ENCODE results near the gene SHOX.

Gene SHOX

DNA sequence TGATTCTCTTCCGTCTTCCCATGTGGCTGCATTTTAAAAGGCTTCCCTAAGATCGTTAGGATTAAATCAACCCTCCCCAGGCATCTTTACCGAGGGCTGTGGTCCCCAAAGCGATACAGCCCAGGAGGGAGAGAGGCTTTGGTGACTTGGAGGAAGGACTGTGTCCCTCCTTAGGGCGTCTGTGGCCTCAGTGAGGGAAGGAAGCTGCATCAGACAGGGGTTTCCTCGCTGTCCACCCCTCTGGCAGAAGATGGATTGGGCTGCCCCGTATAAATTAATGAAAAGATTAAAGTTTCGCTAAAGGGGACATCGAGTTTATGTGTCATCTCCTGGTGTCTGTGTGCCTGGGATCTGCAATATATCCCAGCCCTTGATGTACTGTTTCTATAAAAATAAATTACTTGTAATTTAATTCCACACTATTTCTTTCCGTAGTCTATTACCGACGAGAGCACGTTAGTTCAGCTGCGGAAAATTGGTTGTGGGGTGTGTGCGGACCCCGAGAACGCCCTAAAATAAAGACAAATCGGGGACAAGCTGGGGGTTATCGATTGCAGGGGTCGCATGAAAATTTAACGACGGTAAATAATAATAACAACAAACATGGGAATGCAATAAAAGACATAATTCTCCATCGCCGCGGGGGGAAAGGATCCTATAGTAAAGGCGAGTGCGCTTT lies 6.5 kb downstream of the SHOX start:
- Histone ChIP-seq H3K4me1 (ENCODE audit: control insufficient read depth, insufficient read depth, low read depth, low read length) (no peaks in the 10 kb centered on the region), H3K23ac (ENCODE audit: low read length in 2 of 2) (no peak overlapping the region), H3K4me3 (ENCODE audit: insufficient read depth in 1 of 2, low read depth in 1 of 2, low read length in 2 of 2) (no peak overlapping the region), H3K18ac (ENCODE audit: low read depth in 1 of 2, low read length in 2 of 2) (no peak overlapping the region), H4K91ac (ENCODE audit: low read length) (no peak overlapping the region), H2BK120ac (ENCODE audit: low read depth, low read length) (no peak overlapping the region), H3K4ac (ENCODE audit: low read depth in 1 of 2, low read length in 2 of 2) (no peak overlapping the region), H2BK15ac (ENCODE audit: low read depth, poor library complexity, severe bottlenecking) (no peak overlapping the region), H3K9me3 (ENCODE audit: control insufficient read depth, low read length) (no peaks in the 10 kb centered on the region), H3K14ac (ENCODE audit: low read length in 2 of 2) (no peak overlapping the region), H4K8ac (ENCODE audit: low read length) (no peak overlapping the region), H2AK5ac (ENCODE audit: low read length, severe bottlenecking) (no peak overlapping the region), H3K27me3 (ENCODE audit: control insufficient read depth in 1 of 2, insufficient read depth in 1 of 2, low read length in 2 of 2) (peaks cover 73 to 87% of the 10 kb centered on the region in 2 experiments), H2AFZ (ENCODE audit: low read depth, low read length) (no peak overlapping the region), H2BK5ac (ENCODE audit: low read depth, low read length, poor library complexity, severe bottlenecking) (no peak overlapping the region), H3K79me1 (replicated peaks; ENCODE audit: low read length, poor library complexity, severe bottlenecking) (no peaks in the 10 kb centered on the region), H3K4me2 (ENCODE audit: low read length, poor library complexity, severe bottlenecking) (no peak overlapping the region), H3K27ac (ENCODE audit: low read length, poor library complexity, severe bottlenecking) (no peak overlapping the region), H3K9ac (ENCODE audit: low read length) (no peak overlapping the region), H2BK12ac (ENCODE audit: low read length in 2 of 2) (no peak overlapping the region), H3K36me3 (ENCODE audit: control insufficient read depth in 1 of 2, insufficient read depth in 2 of 2, low read depth in 1 of 2, low read length in 2 of 2) (no peaks in the 10 kb centered on the region)
- DNase-seq: no peak
- 3% methylated on average over 17 of the region's 27 CpGs for WGBS

- Histone ChIP-seq H3K79me1 (replicated peaks; ENCODE audit: low read length, poor library complexity, severe bottlenecking) (no peaks in the 10 kb centered on the region), H3K27ac (ENCODE audit: low read length, poor library complexity, severe bottlenecking) (no peak overlapping the region), H3K4me3 (ENCODE audit: insufficient read depth in 1 of 2, low read depth in 1 of 2, low read length in 2 of 2) (no peak overlapping the region), H2BK15ac (ENCODE audit: low read depth, poor library complexity, severe bottlenecking) (no peak overlapping the region), H3K4ac (ENCODE audit: low read depth in 1 of 2, low read length in 2 of 2) (no peak overlapping the region), H4K91ac (ENCODE audit: low read length) (no peak overlapping the region), H3K9me3 (ENCODE audit: control insufficient read depth, low read length) (no peaks in the 10 kb centered on the region), H3K36me3 (ENCODE audit: control insufficient read depth in 1 of 2, insufficient read depth in 2 of 2, low read depth in 1 of 2, low read length in 2 of 2) (no peaks in the 10 kb centered on the region), H3K14ac (ENCODE audit: low read length in 2 of 2) (no peak overlapping the region), H3K18ac (ENCODE audit: low read depth in 1 of 2, low read length in 2 of 2) (no peak overlapping the region), H3K23ac (ENCODE audit: low read length in 2 of 2) (no peak overlapping the region), H2AK5ac (ENCODE audit: low read length, severe bottlenecking) (no peak overlapping the region), H2BK12ac (ENCODE audit: low read length in 2 of 2) (no peak overlapping the region), H2BK120ac (ENCODE audit: low read depth, low read length) (no peak overlapping the region), H2BK5ac (ENCODE audit: low read depth, low read length, poor library complexity, severe bottlenecking) (no peak overlapping the region), H2AFZ (ENCODE audit: low read depth, low read length) (no peak overlapping the region), H3K4me2 (ENCODE audit: low read length, poor library complexity, severe bottlenecking) (no peak overlapping the region), H3K9ac (ENCODE audit: low read length) (no peak overlapping the region), H4K8ac (ENCODE audit: low read length) (no peak overlapping the region), H3K4me1 (ENCODE audit: control insufficient read depth, insufficient read depth, low read depth, low read length) (no peaks in the 10 kb centered on the region), H3K27me3 (ENCODE audit: control insufficient read depth in 1 of 2, insufficient read depth in 1 of 2, low read length in 2 of 2) (peaks cover 65 to 84% of the 10 kb centered on the region in 2 experiments)
- 5% methylated on average over 27 of the region's 29 CpGs for WGBS
- no peak for DNase-seq
These were observed 7.3 kb downstream of the SHOX start for GRCh38 chrX:637660-638481.

GRCh38 chrX:638482-639131 lies 8.0 kb downstream of the SHOX start:
- H2AK5ac ChIP-seq (ENCODE audit: low read length, severe bottlenecking): no peak overlapping the region
- H3K4me1 ChIP-seq (ENCODE audit: control insufficient read depth, insufficient read depth, low read depth, low read length): no peaks in the 10 kb centered on the region
- peaks cover 58 to 78% of the 10 kb centered on the region in 2 experiments for H3K27me3 ChIP-seq (ENCODE audit: control insufficient read depth in 1 of 2, insufficient read depth in 1 of 2, low read length in 2 of 2)
- H4K91ac ChIP-seq (ENCODE audit: low read length): no peak overlapping the region
- H2AFZ ChIP-seq (ENCODE audit: low read depth, low read length): no peak overlapping the region
- no peaks in the 10 kb centered on the region for H3K36me3 ChIP-seq (ENCODE audit: control insufficient read depth in 1 of 2, insufficient read depth in 2 of 2, low read depth in 1 of 2, low read length in 2 of 2)
- H3K79me1 ChIP-seq (replicated peaks; ENCODE audit: low read length, poor library complexity, severe bottlenecking): no peaks in the 10 kb centered on the region
- no peak overlapping the region for H3K14ac ChIP-seq (ENCODE audit: low read length in 2 of 2)
- H3K4ac ChIP-seq (ENCODE audit: low read depth in 1 of 2, low read length in 2 of 2): no peak overlapping the region
- no peak overlapping the region for H2BK12ac ChIP-seq (ENCODE audit: low read length in 2 of 2)
- no peaks in the 10 kb centered on the region for H3K9me3 ChIP-seq (ENCODE audit: control insufficient read depth, low read length)
- H4K8ac ChIP-seq (ENCODE audit: low read length): no peak overlapping the region
- no peak for DNase-seq
- H3K9ac ChIP-seq (ENCODE audit: low read length): no peak overlapping the region
- H2BK15ac ChIP-seq (ENCODE audit: low read depth, poor library complexity, severe bottlenecking): no peak overlapping the region
- H3K4me3 ChIP-seq (ENCODE audit: insufficient read depth in 1 of 2, low read depth in 1 of 2, low read length in 2 of 2): no peak overlapping the region
- no peak overlapping the region for H3K23ac ChIP-seq (ENCODE audit: low read length in 2 of 2)
- H3K4me2 ChIP-seq (ENCODE audit: low read length, poor library complexity, severe bottlenecking): no peak overlapping the region
- no peak overlapping the region for H3K18ac ChIP-seq (ENCODE audit: low read depth in 1 of 2, low read length in 2 of 2)
- no peak overlapping the region for H2BK5ac ChIP-seq (ENCODE audit: low read depth, low read length, poor library complexity, severe bottlenecking)
- WGBS: 4% methylated on average over 17 of the region's 18 CpGs
- no peak overlapping the region for H3K27ac ChIP-seq (ENCODE audit: low read length, poor library complexity, severe bottlenecking)
- H2BK120ac ChIP-seq (ENCODE audit: low read depth, low read length): no peak overlapping the region

DNA sequence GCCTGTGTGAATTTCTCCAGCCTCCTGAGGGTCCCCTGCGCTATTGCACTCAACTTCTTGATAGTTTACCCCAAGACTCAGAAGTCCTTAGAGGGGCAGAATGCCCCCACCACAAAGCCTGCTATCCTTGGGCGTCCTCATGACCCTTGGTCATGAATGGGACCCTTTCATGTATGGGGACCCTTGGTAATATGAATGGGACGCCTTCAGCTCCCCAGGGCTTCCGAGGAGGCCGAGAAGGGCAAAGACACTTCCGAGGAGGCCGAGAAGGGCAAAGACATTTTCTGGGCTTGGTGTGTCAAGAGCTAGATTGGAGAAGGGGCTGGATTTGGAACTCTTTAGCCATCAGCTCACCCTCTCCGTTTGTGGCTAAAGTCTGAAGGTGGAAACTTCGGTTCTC lies 8.6 kb downstream of the SHOX start:
- H2BK120ac ChIP-seq (ENCODE audit: low read depth, low read length): no peak overlapping the region
- no peaks in the 10 kb centered on the region for H3K9me3 ChIP-seq (ENCODE audit: control insufficient read depth, low read length)
- no peak overlapping the region for H2BK12ac ChIP-seq (ENCODE audit: low read length in 2 of 2)
- H3K4me2 ChIP-seq (ENCODE audit: low read length, poor library complexity, severe bottlenecking): no peak overlapping the region
- no peak for DNase-seq
- H3K79me1 ChIP-seq (replicated peaks; ENCODE audit: low read length, poor library complexity, severe bottlenecking): no peaks in the 10 kb centered on the region
- H3K27ac ChIP-seq (ENCODE audit: low read length, poor library complexity, severe bottlenecking): no peak overlapping the region
- no peak overlapping the region for H2BK15ac ChIP-seq (ENCODE audit: low read depth, poor library complexity, severe bottlenecking)
- no peak overlapping the region for H4K8ac ChIP-seq (ENCODE audit: low read length)
- H2AK5ac ChIP-seq (ENCODE audit: low read length, severe bottlenecking): no peak overlapping the region
- no peak overlapping the region for H3K4ac ChIP-seq (ENCODE audit: low read depth in 1 of 2, low read length in 2 of 2)
- no peak overlapping the region for H2AFZ ChIP-seq (ENCODE audit: low read depth, low read length)
- no peak overlapping the region for H2BK5ac ChIP-seq (ENCODE audit: low read depth, low read length, poor library complexity, severe bottlenecking)
- H3K18ac ChIP-seq (ENCODE audit: low read depth in 1 of 2, low read length in 2 of 2): no peak overlapping the region
- H4K91ac ChIP-seq (ENCODE audit: low read length): no peak overlapping the region
- 3% methylated on average over 9 of the region's 9 CpGs for WGBS
- no peak overlapping the region for H3K9ac ChIP-seq (ENCODE audit: low read length)
- no peaks in the 10 kb centered on the region for H3K36me3 ChIP-seq (ENCODE audit: control insufficient read depth in 1 of 2, insufficient read depth in 2 of 2, low read depth in 1 of 2, low read length in 2 of 2)
- H3K4me3 ChIP-seq (ENCODE audit: insufficient read depth in 1 of 2, low read depth in 1 of 2, low read length in 2 of 2): no peak overlapping the region
- no peak overlapping the region for H3K14ac ChIP-seq (ENCODE audit: low read length in 2 of 2)
- peaks cover under 1% of the 10 kb centered on the region for H3K4me1 ChIP-seq (ENCODE audit: control insufficient read depth, insufficient read depth, low read depth, low read length)
- H3K27me3 ChIP-seq (ENCODE audit: control insufficient read depth in 1 of 2, insufficient read depth in 1 of 2, low read length in 2 of 2): peaks cover 57 to 78% of the 10 kb centered on the region in 2 experiments
- H3K23ac ChIP-seq (ENCODE audit: low read length in 2 of 2): no peak overlapping the region
